OCI-LY7 (cell line): ENCODE data around the gene STXBP3. TPM values are rescaled to one million over a fixed set of nuclear protein-coding genes. Genes with fewer than 3 reads are reported as not detected.

Source experiments
- BruUV-seq: library from RNA; stranded (reverse); fragments of 400-500 nt; replicated peaks from 2 replicates; lab custom pipeline; 2021; lab: Mats Ljungman, UMichigan
- CTCF ChIA-PET: fragments of 300-600 bp; sonication (Branson Sonifier 250); formaldehyde crosslinking; loops from one replicate; lab custom pipeline; 2022; ENCODE audit warnings: antibody characterized with exemption; ENCODE audit not compliant: unreplicated experiment; lab: Charles Lee
- POLR2A ChIA-PET: fragments of 300-600 bp; sonication (Branson Sonifier 250); formaldehyde crosslinking; loops from one replicate; lab custom pipeline; 2022; ENCODE audit warnings: antibody characterized with exemption; lab: Charles Lee
- DNase-seq: peaks from one replicate; pipeline ENCODE4 v3.0.0-alpha.2; 2015; ENCODE audit warnings: low spot score
- H2AFZ ChIP-seq: fragments of 200-600 bp; sonication (generic), shearing (Covaris generic); 2 replicates; pipeline ENCODE4 v1.6.1; 2014; ENCODE audit warnings: mild to moderate bottlenecking, antibody characterized with exemption, low read length, moderate library complexity
- H3K27ac ChIP-seq: fragments of 200-600 bp; sonication (generic); 2 replicates; pipeline ENCODE4 v1.5.1; 2014; ENCODE audit warnings: mixed run types, low read depth, mild to moderate bottlenecking, moderate library complexity, low read length, inconsistent platforms; ENCODE audit not compliant: poor library complexity, severe bottlenecking
- H3K36me3 ChIP-seq: fragments of 200-600 bp; sonication (generic); 2 replicates; pipeline ENCODE4 v1.6.1; 2014; ENCODE audit warnings: mild to moderate bottlenecking, antibody characterized with exemption, low read length, moderate library complexity, mixed read lengths; ENCODE audit not compliant: insufficient read depth
- H3K4me1 ChIP-seq: fragments of 200-600 bp; sonication (generic); 2 replicates; pipeline ENCODE4 v1.5.1; 2014; ENCODE audit warnings: mild to moderate bottlenecking, low read length; ENCODE audit not compliant: insufficient read depth, poor library complexity, severe bottlenecking
- H3K4me2 ChIP-seq: fragments of 200-600 bp; sonication (generic); 2 replicates; pipeline ENCODE4 v1.6.1; 2014; ENCODE audit warnings: mild to moderate bottlenecking, low read length
- H3K4me3 ChIP-seq: fragments of 200-600 bp; sonication (generic); 2 replicates; pipeline ENCODE4 v1.5.1; 2014; ENCODE audit warnings: mild to moderate bottlenecking, low read depth, low read length; ENCODE audit not compliant: poor library complexity, severe bottlenecking
- H3K79me2 ChIP-seq: fragments of 200-600 bp; sonication (generic); 2 replicates; pipeline ENCODE4 v1.6.1; 2016; ENCODE audit warnings: low read depth, mild to moderate bottlenecking, low read length, moderate library complexity, mixed read lengths; ENCODE audit not compliant: insufficient read depth
- H3K9me2 ChIP-seq: fragments of 200-600 bp; sonication (generic); 2 replicates; pipeline ENCODE4 v1.6.1; 2016; ENCODE audit warnings: mild to moderate bottlenecking, low read length, mixed read lengths; ENCODE audit not compliant: insufficient read depth
- H3K9me3 ChIP-seq: fragments of 200-600 bp; sonication (generic); 2 replicates; pipeline ENCODE4 v1.6.1; 2014; ENCODE audit warnings: mild to moderate bottlenecking, mixed run types, low read length, mixed read lengths
- H4K20me1 ChIP-seq: fragments of 200-600 bp; sonication (generic); 2 replicates; pipeline ENCODE4 v1.6.1; 2014; ENCODE audit warnings: mild to moderate bottlenecking, antibody characterized with exemption, low read length, moderate library complexity, mixed read lengths; ENCODE audit not compliant: insufficient read depth
- CTCF ChIP-seq: fragments of 200-600 bp; sonication (generic); conservative IDR thresholded peaks from 2 replicates; pipeline ENCODE4 v1.5.1; 2014; ENCODE audit warnings: mild to moderate bottlenecking, antibody characterized with exemption, low read length, moderate library complexity, mixed read lengths
- EZH2phosphoT487 ChIP-seq: fragments of 200-600 bp; sonication (generic); IDR thresholded peaks from 2 replicates; pipeline ENCODE4 v1.6.1; 2018; ENCODE audit warnings: low read depth, borderline replicate concordance, mild to moderate bottlenecking, mixed run types, antibody characterized with exemption, low read length, moderate library complexity, mixed read lengths
- intact Hi-C: fragments of 100-400 bp; cut with micrococcal nuclease; formaldehyde crosslinking; loops from one replicate; pipeline ENCODE4 v1.10.0; 2022; ENCODE audit not compliant: unreplicated experiment
- total RNA-seq, 2 experiments: library from RNA; depleted of rRNA in 1 of 2; stranded (reverse); fragments of >200 nt in 1 of 2; shearing (Covaris generic) in 1 of 2; gene quantifications; 2 replicates each; pipeline ENCODE4 v1.2.3, GENCODE V29; 2014 to 2022

STXBP3 gene
- total RNA-seq, 2 experiments from 2014 or later, result 27.7 to 38.2 TPM

- TF ChIP-seq CTCF (no peak), EZH2phosphoT487 (no peak)
- peak overlapping the region; percentile 73 for H3K4me2 ChIP-seq
- no peaks in the 10 kb centered on the region for H3K9me3 ChIP-seq
- CTCF ChIA-PET, result no interaction called here
- H3K4me3 ChIP-seq, result peak overlapping the region; percentile 88
- POLR2A ChIA-PET, result no interaction called here
- peak overlapping the region; percentile 85 for H2AFZ ChIP-seq
- TSS peak; percentile 82 for BruUV-seq
- peaks cover 3% of the 10 kb centered on the region for H3K4me1 ChIP-seq
- no peaks in the 10 kb centered on the region for H3K9me2 ChIP-seq
- H3K27ac ChIP-seq, result peak overlapping the region; percentile 56
- peaks cover 12% of the 10 kb centered on the region for H3K36me3 ChIP-seq
- peak; percentile 42 for DNase-seq
- intact Hi-C loops, result loop anchor here (2.0 to 5.0 kb wide), 2 partner anchors 130 to 189 kb away; partner anchors contain the start of gene GPSM2
- peaks cover 14% of the 10 kb centered on the region for H3K79me2 ChIP-seq
- H4K20me1 ChIP-seq, result no peaks in the 10 kb centered on the region
These were observed 837 bp downstream of the STXBP3 start for GRCh38 chr1:108747171-108747850.

DNA sequence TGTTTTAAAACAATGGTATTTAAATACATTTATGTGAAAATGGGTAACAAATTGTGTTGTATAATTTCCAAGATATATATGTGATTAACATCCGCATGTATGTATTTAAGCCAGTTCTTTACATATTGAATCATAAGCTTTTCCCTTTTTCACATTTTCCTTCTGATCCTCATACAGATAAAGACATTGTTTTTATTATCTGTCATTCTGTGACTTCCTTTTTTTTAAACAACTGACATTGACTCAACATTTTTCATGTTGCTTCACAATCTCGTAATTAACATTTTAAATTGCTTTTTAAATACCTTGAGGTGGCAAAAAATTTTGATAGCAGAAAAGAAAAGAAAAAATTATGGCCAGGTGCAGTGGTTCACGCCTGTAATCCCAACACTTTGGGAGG is 1.4 kb downstream of the STXBP3 start:
- peak overlapping the region; percentile 73 for H3K4me2 ChIP-seq
- peaks cover 17% of the 10 kb centered on the region for H3K36me3 ChIP-seq
- intact Hi-C loops, result loop anchor here (2.0 to 5.0 kb wide), 2 partner anchors 129 to 189 kb away; partner anchors contain the start of gene GPSM2
- no peak for DNase-seq
- H3K27ac ChIP-seq, result no peak overlapping the region
- H4K20me1 ChIP-seq, result no peaks in the 10 kb centered on the region
- no TSS peak for BruUV-seq
- H2AFZ ChIP-seq, result no peak overlapping the region
- TF ChIP-seq EZH2phosphoT487 (no peak), CTCF (no peak)
- peaks cover 3% of the 10 kb centered on the region for H3K4me1 ChIP-seq
- POLR2A ChIA-PET, result no interaction called here
- CTCF ChIA-PET, result no interaction called here
- no peaks in the 10 kb centered on the region for H3K9me3 ChIP-seq
- no peaks in the 10 kb centered on the region for H3K9me2 ChIP-seq
- H3K79me2 ChIP-seq, result peaks cover 14% of the 10 kb centered on the region
- H3K4me3 ChIP-seq, result peak overlapping the region; percentile 88

DNA sequence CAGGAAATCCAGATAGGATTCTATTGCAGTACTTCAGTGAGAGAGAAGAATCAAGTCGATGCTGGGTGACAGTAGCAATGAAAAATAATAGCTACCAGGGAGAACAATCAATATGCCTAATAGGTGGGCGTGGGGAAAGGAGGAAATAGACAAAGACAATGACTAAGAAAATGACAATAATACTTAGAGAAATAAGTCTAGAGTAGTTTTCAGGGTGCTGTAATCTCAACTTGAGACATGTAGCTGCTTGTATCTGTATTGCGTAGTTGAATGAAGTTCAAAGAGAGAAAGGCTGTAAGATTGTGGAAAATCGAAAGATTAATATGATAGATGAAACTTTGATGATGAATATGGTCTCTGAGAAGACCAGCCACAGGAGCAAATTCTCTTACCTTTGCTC is 2.6 kb downstream of the STXBP3 start:
- Histone ChIP-seq H3K4me1 (peaks cover 3% of the 10 kb centered on the region), H3K9me2 (no peaks in the 10 kb centered on the region), H3K36me3 (peaks cover 27% of the 10 kb centered on the region), H2AFZ (no peak overlapping the region), H3K4me3 (no peak overlapping the region), H3K9me3 (no peaks in the 10 kb centered on the region), H4K20me1 (no peaks in the 10 kb centered on the region), H3K4me2 (no peak overlapping the region), H3K27ac (no peak overlapping the region), H3K79me2 (peaks cover 14% of the 10 kb centered on the region)
- DNase-seq, result no peak
- TF ChIP-seq EZH2phosphoT487 (no peak), CTCF (no peak)
- CTCF ChIA-PET, result no interaction called here
- intact Hi-C loops, result loop anchor here (5.0 kb wide), 1 partner anchor 128 kb away; the partner anchor contains the start of gene GPSM2
- TSS peak; percentile 7 for BruUV-seq
- POLR2A ChIA-PET, result interaction anchor here (0.9 kb wide), 1 partner anchor 16 kb away, joined by 3 read pairs; no protein-coding TSS in a partner anchor
